ENCODE measurements around the gene HPCAL1.

DNA sequence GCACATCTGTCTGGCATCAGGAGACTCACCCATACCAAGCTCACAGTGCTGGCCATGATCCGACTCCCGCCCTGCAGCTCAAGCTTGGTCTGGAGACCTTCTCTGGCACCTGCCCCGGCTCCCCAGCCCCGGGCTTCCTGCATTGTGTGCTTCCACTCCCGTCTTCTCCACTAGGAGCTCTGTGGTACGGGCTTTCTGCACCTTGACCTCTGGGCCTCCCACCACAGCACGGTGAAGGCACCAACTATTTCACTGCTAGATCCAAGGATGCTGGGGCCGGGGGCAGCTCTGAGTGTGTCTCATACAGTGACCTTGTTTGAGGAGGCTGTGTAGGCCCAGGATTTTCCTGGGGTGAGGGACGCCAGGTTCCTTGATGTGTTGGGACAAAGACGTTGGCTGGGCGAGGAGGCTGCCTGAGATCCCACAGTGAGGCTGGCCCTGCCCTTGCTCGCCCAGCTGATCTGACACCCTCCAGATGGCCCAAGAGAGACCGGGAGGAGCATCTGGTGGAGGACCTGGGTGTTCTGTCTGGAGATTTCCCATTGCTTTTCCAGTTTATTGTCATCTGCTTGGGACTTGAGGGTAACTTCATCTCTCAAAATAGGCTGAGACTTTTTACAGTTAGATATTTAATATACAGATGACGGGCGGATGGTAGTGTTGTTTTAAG is 64.0 kb downstream of the HPCAL1 start:
- TF ChIP-seq, protein P1, sequence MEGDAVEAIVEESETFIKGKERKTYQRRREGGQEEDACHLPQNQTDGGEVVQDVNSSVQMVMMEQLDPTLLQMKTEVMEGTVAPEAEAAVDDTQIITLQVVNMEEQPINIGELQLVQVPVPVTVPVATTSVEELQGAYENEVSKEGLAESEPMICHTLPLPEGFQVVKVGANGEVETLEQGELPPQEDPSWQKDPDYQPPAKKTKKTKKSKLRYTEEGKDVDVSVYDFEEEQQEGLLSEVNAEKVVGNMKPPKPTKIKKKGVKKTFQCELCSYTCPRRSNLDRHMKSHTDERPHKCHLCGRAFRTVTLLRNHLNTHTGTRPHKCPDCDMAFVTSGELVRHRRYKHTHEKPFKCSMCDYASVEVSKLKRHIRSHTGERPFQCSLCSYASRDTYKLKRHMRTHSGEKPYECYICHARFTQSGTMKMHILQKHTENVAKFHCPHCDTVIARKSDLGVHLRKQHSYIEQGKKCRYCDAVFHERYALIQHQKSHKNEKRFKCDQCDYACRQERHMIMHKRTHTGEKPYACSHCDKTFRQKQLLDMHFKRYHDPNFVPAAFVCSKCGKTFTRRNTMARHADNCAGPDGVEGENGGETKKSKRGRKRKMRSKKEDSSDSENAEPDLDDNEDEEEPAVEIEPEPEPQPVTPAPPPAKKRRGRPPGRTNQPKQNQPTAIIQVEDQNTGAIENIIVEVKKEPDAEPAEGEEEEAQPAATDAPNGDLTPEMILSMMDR (IDR thresholded peaks at IDR 0.05) = no peak
- no peak for TF ChIP-seq EZH2phosphoT487 (IDR thresholded peaks at IDR 0.05)
- no peak for TF ChIP-seq EZH2 (IDR thresholded peaks at IDR 0.05)

Measured in neural progenitor cell (in vitro differentiated cells).